ENCODE results near the gene PEX19.
A peak's percentile ranks its signal among the peaks of the same experiment; 100 is the strongest.

The PEX19 gene

GRCh38 chr1:160277987-160278386 is 6.9 kb downstream of the PEX19 start:
- DNase-seq (ENCODE audit: low read depth, low spot score) = no peak

- DNase-seq (ENCODE audit: low read depth, low spot score) = no peak
Measured at GRCh38 chr1:160277330-160277729, 7.6 kb downstream of the PEX19 start.

- no peak for DNase-seq (ENCODE audit: low read depth, low spot score)
Measured at GRCh38 chr1:160271025-160271424, 13.9 kb downstream of the PEX19 start.

GRCh38 chr1:160267284-160267991 is 17.5 kb downstream of the PEX19 start:
- DNase-seq (ENCODE audit: low read depth, low spot score) = no peak

GRCh38 chr1:160264795-160265307 is 20.1 kb downstream of the PEX19 start:
- no peak for DNase-seq (ENCODE audit: low read depth, low spot score)

- peak; percentile 98 for DNase-seq (ENCODE audit: low read depth, low spot score)
Measured at GRCh38 chr1:160261893-160262794, 22.8 kb downstream of the PEX19 start, which contains the start of gene DCAF8. TSS of gene DCAF8 (minus strand) at chr1:160262549. CDS start at chr1:160244008, 18,541 bp downstream.

- peak; percentile 71 for DNase-seq (ENCODE audit: low read depth, low spot score)
Measured at GRCh38 chr1:160261556-160261892, 23.4 kb downstream of the PEX19 start.

- peak; percentile 39 for DNase-seq (ENCODE audit: low read depth, low spot score)
Measured at GRCh38 chr1:160260406-160261382, 24.2 kb downstream of the PEX19 start.

GRCh38 chr1:160258177-160258798 is 26.6 kb downstream of the PEX19 start:
- DNase-seq (ENCODE audit: low read depth, low spot score) = no peak

GRCh38 chr1:160257411-160258015 is 27.4 kb downstream of the PEX19 start:
- no peak for DNase-seq (ENCODE audit: low read depth, low spot score)

- no peak for DNase-seq (ENCODE audit: low read depth, low spot score)
Measured at GRCh38 chr1:160256396-160257046, 28.4 kb downstream of the PEX19 start.

GRCh38 chr1:160255781-160256300 is 29.1 kb downstream of the PEX19 start:
- DNase-seq (ENCODE audit: low read depth, low spot score) = no peak

GRCh38 chr1:160251687-160252526 is 33.0 kb downstream of the PEX19 start:
- peak; percentile 21 for DNase-seq (ENCODE audit: low read depth, low spot score)

GRCh38 chr1:160251011-160251410 is 33.9 kb downstream of the PEX19 start:
- DNase-seq (ENCODE audit: low read depth, low spot score) = no peak

GRCh38 chr1:160247053-160247452 is 37.9 kb downstream of the PEX19 start:
- no peak for DNase-seq (ENCODE audit: low read depth, low spot score)

- DNase-seq (ENCODE audit: low read depth, low spot score) = no peak
Measured at GRCh38 chr1:160245434-160245833, 39.5 kb downstream of the PEX19 start.

GRCh38 chr1:160244209-160244608 is 40.7 kb downstream of the PEX19 start:
- no peak for DNase-seq (ENCODE audit: low read depth, low spot score)

- no peak for DNase-seq (ENCODE audit: low read depth, low spot score)
Measured at GRCh38 chr1:160243767-160244166, 41.2 kb downstream of the PEX19 start.

Data from ELF-1 (cell line).